Thoracic aorta (tissue), 2 donors: ENCODE results near the gene DIS3L2. TPM values are rescaled to one million over a fixed set of nuclear protein-coding genes. Genes with fewer than 3 reads are reported as not detected.

Experiments used
- ATAC-seq: fragments of 150-250 bp; one replicate; pipeline ENCODE4 v1.8.0; 2017; ENCODE audit warnings: low read depth; ENCODE audit not compliant: insufficient number of reproducible peaks, low FRiP score
- DNase-seq: peaks from one replicate; pipeline ENCODE4 v3.0.0-alpha.2; 2020; ENCODE audit warnings: low spot score
- H3K27ac ChIP-seq, 2 donors: fragments of 200-600 bp; sonication (generic); 1 replicate in 1 of 2; 2 replicates in 1 of 2; pipeline ENCODE4 v1.5.1; 2016; ENCODE audit warnings: mild to moderate bottlenecking in 2 of 2, moderate library complexity in 2 of 2
- H3K27me3 ChIP-seq: fragments of 200-600 bp; sonication (generic); replicated peaks from 2 replicates; pipeline ENCODE4 v1.6.0; 2016; ENCODE audit warnings: mild to moderate bottlenecking; ENCODE audit not compliant: insufficient read depth
- H3K36me3 ChIP-seq: fragments of 200-600 bp; sonication (generic); one replicate; pipeline ENCODE4 v1.5.1; 2016
- H3K4me1 ChIP-seq, 2 donors: fragments of 200-600 bp; sonication (generic); 1 replicate in 1 of 2; 2 replicates in 1 of 2; pipeline versions ENCODE4 v1.5.1 to v1.6.0; 2016; ENCODE audit warnings: low read depth in 2 of 2, mild to moderate bottlenecking in 1 of 2; ENCODE audit not compliant: control insufficient read depth in 1 of 2
- H3K4me3 ChIP-seq: fragments of 200-600 bp; sonication (generic); 2 replicates; pipeline ENCODE4 v1.5.1; 2016; ENCODE audit warnings: mild to moderate bottlenecking
- H3K9me3 ChIP-seq: fragments of 200-600 bp; sonication (generic); 2 replicates; pipeline ENCODE4 v1.5.1; 2016
- total RNA-seq, 2 donors: library from RNA; depleted of rRNA; stranded (reverse); fragments of >200 nt; gene quantifications; one replicate each; pipeline versions ENCODE4 v1.1.0 to v1.2.3, GENCODE V29; 2016
- TF ChIP-seq, protein P1 (sequence below): fragments of 200-600 bp; sonication (generic); IDR thresholded peaks from one replicate; pipeline ENCODE4 v1.5.1; 2019; ENCODE audit warnings: antibody characterized with exemption

DIS3L2 gene
- total RNA-seq, 2 donors from 2014 or later: 26.4 to 32.5 TPM

- no peak for DNase-seq
- no peak overlapping the region for H3K4me3 ChIP-seq
- ATAC-seq: no peak
- H3K36me3 ChIP-seq: no peaks in the 10 kb centered on the region
- TF ChIP-seq, protein P1, sequence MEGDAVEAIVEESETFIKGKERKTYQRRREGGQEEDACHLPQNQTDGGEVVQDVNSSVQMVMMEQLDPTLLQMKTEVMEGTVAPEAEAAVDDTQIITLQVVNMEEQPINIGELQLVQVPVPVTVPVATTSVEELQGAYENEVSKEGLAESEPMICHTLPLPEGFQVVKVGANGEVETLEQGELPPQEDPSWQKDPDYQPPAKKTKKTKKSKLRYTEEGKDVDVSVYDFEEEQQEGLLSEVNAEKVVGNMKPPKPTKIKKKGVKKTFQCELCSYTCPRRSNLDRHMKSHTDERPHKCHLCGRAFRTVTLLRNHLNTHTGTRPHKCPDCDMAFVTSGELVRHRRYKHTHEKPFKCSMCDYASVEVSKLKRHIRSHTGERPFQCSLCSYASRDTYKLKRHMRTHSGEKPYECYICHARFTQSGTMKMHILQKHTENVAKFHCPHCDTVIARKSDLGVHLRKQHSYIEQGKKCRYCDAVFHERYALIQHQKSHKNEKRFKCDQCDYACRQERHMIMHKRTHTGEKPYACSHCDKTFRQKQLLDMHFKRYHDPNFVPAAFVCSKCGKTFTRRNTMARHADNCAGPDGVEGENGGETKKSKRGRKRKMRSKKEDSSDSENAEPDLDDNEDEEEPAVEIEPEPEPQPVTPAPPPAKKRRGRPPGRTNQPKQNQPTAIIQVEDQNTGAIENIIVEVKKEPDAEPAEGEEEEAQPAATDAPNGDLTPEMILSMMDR: no peak
- no peaks in the 10 kb centered on the region for H3K27me3 ChIP-seq
- no peaks in the 10 kb centered on the region for H3K9me3 ChIP-seq
- H3K4me1 ChIP-seq: peaks cover 8 to 18% of the 10 kb centered on the region in 2 donors
- no peak overlapping the region for H3K27ac ChIP-seq
These were observed 3.6 kb downstream of the DIS3L2 start for GRCh38 chr2:231965102-231965501.

GRCh38 chr2:231966886-231967285 is 5.4 kb downstream of the DIS3L2 start:
- ATAC-seq (no peak), DNase-seq (no peak)
- H3K36me3 ChIP-seq: no peaks in the 10 kb centered on the region
- TF ChIP-seq, protein P1: no peak
- H3K27me3 ChIP-seq: no peaks in the 10 kb centered on the region
- no peaks in the 10 kb centered on the region for H3K9me3 ChIP-seq
- no peak overlapping the region for H3K27ac ChIP-seq
- peaks cover 5 to 12% of the 10 kb centered on the region in 2 donors for H3K4me1 ChIP-seq
- H3K4me3 ChIP-seq: no peak overlapping the region

DNA sequence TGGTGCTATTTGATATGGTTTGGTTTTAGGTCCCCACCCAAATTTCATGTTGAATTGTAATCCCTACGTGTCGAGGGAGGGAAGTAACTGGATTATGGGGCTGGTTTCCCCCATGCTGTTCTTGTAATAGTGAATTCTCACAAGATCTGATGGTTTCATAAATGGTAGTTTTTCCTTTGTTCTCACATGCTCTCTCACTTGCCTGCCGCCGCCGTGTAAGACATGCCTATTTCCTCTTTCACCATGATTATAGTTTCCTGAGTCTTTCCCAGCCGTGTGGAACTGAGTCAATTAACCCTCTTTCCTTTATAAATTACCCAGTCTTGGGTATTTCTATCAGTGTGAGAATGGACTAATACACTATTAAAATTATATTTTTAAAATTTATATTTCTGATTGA is 7.3 kb downstream of the DIS3L2 start:
- DNase-seq (no peak), ATAC-seq (no peak)
- TF ChIP-seq, protein P1: no peak
- Histone ChIP-seq H3K4me3 (no peak overlapping the region), H3K9me3 (no peaks in the 10 kb centered on the region), H3K27me3 (no peaks in the 10 kb centered on the region), H3K27ac (no peak overlapping the region), H3K36me3 (no peaks in the 10 kb centered on the region), H3K4me1 (no peaks in the 10 kb centered on the region)

DNA sequence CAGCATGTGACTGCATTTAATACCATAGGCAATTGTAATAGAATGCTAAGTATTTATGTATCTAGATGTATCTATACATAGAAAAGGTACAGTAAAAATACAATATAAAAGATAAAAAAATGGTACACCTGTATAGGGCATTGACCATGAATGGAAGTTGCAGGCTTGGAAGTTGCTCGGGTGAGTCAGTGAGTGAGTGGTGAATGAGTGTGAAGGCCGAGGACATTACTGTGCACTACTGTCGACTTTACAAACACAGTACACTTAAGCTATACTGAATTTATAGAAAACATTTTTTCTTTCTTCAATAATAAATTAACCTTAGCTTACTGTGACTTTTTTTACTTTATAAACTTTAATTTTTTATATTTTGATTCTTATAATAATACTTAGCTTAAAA is 8.9 kb downstream of the DIS3L2 start:
- ATAC-seq (no peak), DNase-seq (no peak)
- Histone ChIP-seq H3K9me3 (no peaks in the 10 kb centered on the region), H3K27me3 (no peaks in the 10 kb centered on the region), H3K27ac (no peak overlapping the region), H3K36me3 (no peaks in the 10 kb centered on the region), H3K4me1 (no peaks in the 10 kb centered on the region), H3K4me3 (no peak overlapping the region)
- TF ChIP-seq, protein P1: no peak

DNA sequence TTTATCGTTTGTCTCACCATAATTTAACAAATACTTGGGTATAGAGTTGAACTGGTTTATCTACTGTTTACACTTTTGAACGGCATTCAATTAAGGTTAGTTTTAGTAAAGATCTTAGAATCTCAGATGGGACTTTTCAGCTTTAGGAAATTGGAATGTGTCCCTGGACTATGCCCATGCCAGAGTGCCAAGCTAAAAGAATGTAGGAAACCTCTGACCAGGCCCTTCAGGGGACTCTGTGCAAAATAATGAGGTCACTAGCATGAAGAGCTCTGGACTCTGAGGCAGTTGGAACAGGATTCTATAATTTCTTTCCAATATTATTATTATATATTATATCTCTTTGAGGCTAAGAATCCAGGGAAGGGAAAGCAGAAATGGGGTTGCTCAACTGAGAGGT is 13.5 kb downstream of the DIS3L2 start:
- TF ChIP-seq, protein P1: no peak
- no peak overlapping the region for H3K4me3 ChIP-seq
- H3K27ac ChIP-seq: no peak overlapping the region
- no peaks in the 10 kb centered on the region for H3K27me3 ChIP-seq
- no peak for ATAC-seq
- no peak for DNase-seq
- H3K4me1 ChIP-seq: no peaks in the 10 kb centered on the region
- no peaks in the 10 kb centered on the region for H3K9me3 ChIP-seq
- H3K36me3 ChIP-seq: no peaks in the 10 kb centered on the region
